Measurements from ENCODE around the gene SPRR5.

Gene SPRR5

GRCh38 chr1:152942161-152942560, 4.8 kb upstream of the SPRR5 start:
- no peak for FAIRE-seq
- DNase-seq (ENCODE audit: low spot score) = no peak

- no peak for DNase-seq (ENCODE audit: low spot score)
- FAIRE-seq = no peak
These were observed 758 bp upstream of the SPRR5 start for GRCh38 chr1:152946248-152946647.

DNA sequence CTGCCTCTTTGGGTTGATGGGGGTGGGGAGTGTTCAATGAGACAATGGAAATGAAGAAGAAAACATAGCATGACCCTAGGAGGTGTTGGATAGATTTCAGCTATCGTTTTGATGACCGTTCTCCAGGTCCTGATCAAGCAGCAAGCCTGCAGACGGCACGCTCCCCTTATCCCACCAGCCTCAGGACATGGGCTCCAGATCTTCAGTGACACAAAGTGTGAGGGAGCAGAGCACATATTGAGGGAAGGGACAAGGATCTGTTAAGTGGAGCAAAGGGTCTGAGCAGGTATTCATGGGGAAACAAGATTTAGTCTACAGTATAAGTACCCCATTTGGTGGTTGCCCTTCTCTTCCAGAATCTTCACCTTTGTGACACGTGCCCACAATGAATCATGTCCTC, 4.7 kb downstream of the SPRR5 start:
- FAIRE-seq (no peak), DNase-seq (ENCODE audit: low spot score) (no peak)

DNA sequence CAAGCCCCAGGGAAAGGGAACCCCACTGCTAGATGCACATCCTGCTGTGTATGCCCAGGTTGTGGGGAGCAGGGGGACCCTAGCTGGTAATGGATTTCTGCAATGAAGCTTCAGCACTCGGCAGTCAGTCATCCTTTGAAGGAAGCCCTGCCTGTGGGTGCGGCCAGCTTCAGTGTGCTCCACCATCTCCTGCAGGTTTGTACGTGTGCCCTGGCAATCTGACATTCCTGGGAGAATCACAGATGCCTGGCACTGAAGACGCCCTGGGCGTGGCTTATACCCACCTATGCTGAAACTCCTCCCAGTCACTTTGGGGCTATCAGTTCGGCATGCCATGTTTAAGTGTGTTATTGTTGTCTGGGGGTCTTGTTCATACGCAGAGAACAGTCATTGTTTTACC, 6.8 kb downstream of the SPRR5 start:
- FAIRE-seq = no peak
- DNase-seq (ENCODE audit: low spot score) = no peak

- DNase-seq (ENCODE audit: low spot score) = no peak
- no peak for FAIRE-seq
These were observed 7.4 kb downstream of the SPRR5 start for GRCh38 chr1:152954436-152954835.

GRCh38 chr1:152957561-152957960, 10.6 kb downstream of the SPRR5 start:
- DNase-seq (ENCODE audit: low spot score) = no peak
- FAIRE-seq = no peak

DNA sequence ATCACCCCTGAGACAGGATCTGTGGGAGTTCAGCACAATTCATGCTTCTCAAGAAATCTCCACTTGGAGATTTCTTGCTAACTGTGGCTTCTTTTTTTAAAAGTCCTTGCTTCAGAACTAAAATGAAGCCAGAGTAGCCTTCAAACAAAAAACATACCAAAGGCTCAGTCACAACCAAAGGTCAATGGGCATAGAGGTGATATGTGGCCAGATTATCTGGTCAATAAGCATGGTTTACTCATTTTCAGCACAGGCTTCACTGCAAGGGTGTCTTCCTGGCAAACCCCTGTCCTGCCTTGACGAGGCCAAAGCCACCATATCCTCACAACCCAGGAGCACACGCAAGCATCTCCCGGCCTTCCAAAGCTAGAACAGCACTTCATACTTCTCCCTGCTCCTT, 12.3 kb downstream of the SPRR5 start:
- DNase-seq (ENCODE audit: low spot score) = no peak
- FAIRE-seq = no peak

- no peak for DNase-seq (ENCODE audit: low spot score)
These were observed 12.9 kb downstream of the SPRR5 start for GRCh38 chr1:152959801-152960451.

GRCh38 chr1:152960452-152961044, 13.5 kb downstream of the SPRR5 start:
- DNase-seq (ENCODE audit: low spot score) (no peak), FAIRE-seq (no peak)

More at GRCh38 chr1:152959801-152960451, 12.9 kb downstream of the SPRR5 start:
- FAIRE-seq = no peak

- FAIRE-seq (no peak), DNase-seq (ENCODE audit: low spot score) (no peak)
These were observed 14.4 kb downstream of the SPRR5 start for GRCh38 chr1:152961226-152961891.

GRCh38 chr1:152962876-152963415, 15.9 kb downstream of the SPRR5 start:
- FAIRE-seq (no peak), DNase-seq (ENCODE audit: low spot score) (no peak)

- FAIRE-seq (no peak), DNase-seq (ENCODE audit: low spot score) (no peak)
These were observed 17.5 kb downstream of the SPRR5 start for GRCh38 chr1:152964536-152964935.

GRCh38 chr1:152965853-152966252, 18.8 kb downstream of the SPRR5 start:
- no peak for DNase-seq (ENCODE audit: low spot score)
- FAIRE-seq = no peak

- no peak for DNase-seq (ENCODE audit: low spot score)
- no peak for FAIRE-seq
These were observed 20.2 kb downstream of the SPRR5 start for GRCh38 chr1:152967201-152967600.

- FAIRE-seq = no peak
- DNase-seq (ENCODE audit: low spot score) = no peak
These were observed 21.2 kb downstream of the SPRR5 start for GRCh38 chr1:152968248-152968647.

DNA sequence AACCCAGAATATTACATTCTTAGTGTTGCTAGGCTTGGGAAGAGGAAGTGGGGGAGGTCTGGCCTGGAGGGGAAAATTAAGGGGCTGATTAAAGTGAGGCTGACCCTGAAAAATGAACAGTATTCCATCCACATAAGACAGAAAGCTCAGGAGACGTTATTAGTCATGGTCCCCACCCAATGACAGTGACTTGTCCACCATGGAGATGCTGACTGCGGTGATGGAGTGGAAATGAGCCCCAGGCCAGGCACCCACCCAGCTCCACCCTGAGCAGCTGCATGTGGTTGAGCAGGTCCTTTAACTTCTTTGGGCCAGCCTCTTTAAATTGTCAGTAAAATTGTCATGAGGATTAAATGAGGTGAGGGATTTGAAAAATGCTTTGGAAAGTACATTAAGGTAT, 22.0 kb downstream of the SPRR5 start:
- DNase-seq (ENCODE audit: low spot score) (no peak), FAIRE-seq (no peak)

GRCh38 chr1:152970495-152970894, 23.5 kb downstream of the SPRR5 start, which contains the start of gene SPRR4:
SPRR4 (plus strand) TSS chr1:152970648; CDS start chr1:152971891, 1,243 bp downstream.
- DNase-seq (ENCODE audit: low spot score) = no peak
- no peak for FAIRE-seq

GRCh38 chr1:152972196-152972886, 25.3 kb downstream of the SPRR5 start:
- no peak for DNase-seq (ENCODE audit: low spot score)
- no peak for FAIRE-seq

GRCh38 chr1:152976688-152977087, 29.7 kb downstream of the SPRR5 start:
- FAIRE-seq = no peak
- DNase-seq (ENCODE audit: low spot score) = no peak

DNA sequence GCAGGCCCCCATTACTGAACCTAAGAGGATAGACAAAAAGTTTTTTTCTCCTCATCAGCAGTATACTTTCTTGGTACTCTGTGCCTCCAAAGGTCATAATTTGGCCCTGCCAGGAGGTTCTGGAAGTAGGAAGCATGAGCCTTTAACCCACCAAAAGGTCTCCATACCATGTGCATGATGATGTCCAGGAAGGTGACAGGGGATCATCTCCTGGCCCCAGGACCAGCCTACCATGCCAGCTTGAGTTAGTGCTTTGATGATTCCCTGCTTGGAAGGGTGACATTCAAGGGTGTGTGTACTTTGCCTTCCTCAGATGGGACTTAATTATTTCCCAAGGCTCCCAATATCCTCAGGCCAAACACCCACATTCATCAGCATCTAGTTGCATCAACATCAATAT, 30.6 kb downstream of the SPRR5 start:
- DNase-seq (ENCODE audit: low spot score) = no peak
- no peak for FAIRE-seq

DNA sequence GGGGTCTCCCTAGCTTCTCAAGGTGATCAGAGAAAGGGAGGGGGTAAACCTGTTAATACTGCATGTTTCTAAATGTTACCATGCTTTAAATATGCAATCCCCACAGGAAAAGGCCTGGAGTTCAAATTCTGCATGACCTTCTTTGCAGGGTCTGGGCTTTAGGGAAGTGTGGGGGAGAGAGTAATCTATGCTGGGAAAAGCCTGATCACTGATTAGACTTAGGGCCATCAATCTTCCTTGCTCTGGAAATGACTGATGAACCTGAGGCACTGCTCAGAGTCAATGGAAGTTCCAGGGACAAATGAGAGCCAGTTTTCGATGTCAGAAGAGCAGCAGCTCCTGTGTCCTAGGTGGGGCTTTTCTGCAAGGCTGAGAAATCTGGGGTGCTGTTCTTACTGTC, 33.7 kb downstream of the SPRR5 start:
- DNase-seq (ENCODE audit: low spot score) (no peak), FAIRE-seq (no peak)

Data from RCC 7860 (cell line).